Smooth muscle cell of the coronary artery (primary cell): Measurements from ENCODE around the gene GLRA1. TPM values are rescaled to one million over a fixed set of nuclear protein-coding genes. Genes with fewer than 3 reads are reported as not detected.

Source experiments
- total RNA-seq: library from RNA; depleted of rRNA; stranded (reverse); fragments of >200 nt; gene quantifications from 2 replicates; pipeline ENCODE4 v1.2.3, GENCODE V29; 2014; ENCODE audit warnings: low replicate concordance

GLRA1 gene
- total RNA-seq = not detected in 2 replicates

GRCh38 chr5:151924564-151925301 lies at the start of gene GLRA1:
Gene GLRA1, minus strand, starts transcription at chr5:151924851. Its CDS starts 302 bp downstream, at chr5:151924549.

Other genes starting within 250 kb of the GLRA1 start
- 1,374 and 1,996 TPM in 2 replicates for gene SPARC, start 237.9 kb downstream of the GLRA1 start, total RNA-seq
- gene ATOX1, start 166.2 kb downstream of the GLRA1 start, total RNA-seq = 99.0 and 112 TPM in 2 replicates
- gene G3BP1, start 152.9 kb downstream of the GLRA1 start, total RNA-seq = 123 and 139 TPM in 2 replicates